GM21717 (cell line): ENCODE results near the gene SRGAP2C.
"Not testable (repeated sequence)": the region's sequence is repeated elsewhere in the genome, so short reads cannot be mapped to it uniquely, and the experiment has no call there.

Source experiments
- ATAC-seq: cut with Tn5 transposase; IDR thresholded peaks from one replicate; pipeline ENCODE4 v1.9.1; 2021; ENCODE audit warnings: mild to moderate bottlenecking, moderate library complexity; ENCODE audit not compliant: unreplicated experiment

The SRGAP2C gene

GRCh38 chr1:121226295-121226904 lies 41.6 kb downstream of the SRGAP2C start:
- not testable (repeated sequence) for ATAC-seq

GRCh38 chr1:121226925-121227324 lies 42.1 kb downstream of the SRGAP2C start:
- not testable (repeated sequence) for ATAC-seq

- not testable (repeated sequence) for ATAC-seq
Observed at GRCh38 chr1:121227544-121228330, 43.0 kb downstream of the SRGAP2C start.

- not testable (repeated sequence) for ATAC-seq
Observed at GRCh38 chr1:121230636-121231035, 45.9 kb downstream of the SRGAP2C start.

GRCh38 chr1:121232445-121233125 lies 47.8 kb downstream of the SRGAP2C start:
- ATAC-seq: peak; percentile 69

- not testable (repeated sequence) for ATAC-seq
Observed at GRCh38 chr1:121234090-121234759, 49.5 kb downstream of the SRGAP2C start.

- ATAC-seq: peak; percentile 90
Observed at GRCh38 chr1:121238384-121238783, 53.6 kb downstream of the SRGAP2C start.

GRCh38 chr1:121243913-121244312 lies 59.1 kb downstream of the SRGAP2C start:
- not testable (repeated sequence) for ATAC-seq

- ATAC-seq: not testable (repeated sequence)
Observed at GRCh38 chr1:121246399-121246798, 61.6 kb downstream of the SRGAP2C start.

GRCh38 chr1:121252656-121253055 lies 67.9 kb downstream of the SRGAP2C start:
- ATAC-seq: not testable (repeated sequence)

- ATAC-seq: not testable (repeated sequence)
Observed at GRCh38 chr1:121254618-121255017, 69.8 kb downstream of the SRGAP2C start.

GRCh38 chr1:121257632-121258031 lies 72.9 kb downstream of the SRGAP2C start:
- ATAC-seq: not testable (repeated sequence)

GRCh38 chr1:121258134-121258533 lies 73.4 kb downstream of the SRGAP2C start:
- ATAC-seq: not testable (repeated sequence)

GRCh38 chr1:121260205-121260604 lies 75.4 kb downstream of the SRGAP2C start:
- not testable (repeated sequence) for ATAC-seq

- not testable (repeated sequence) for ATAC-seq
Observed at GRCh38 chr1:121262163-121262562, 77.4 kb downstream of the SRGAP2C start.

GRCh38 chr1:121263789-121264244 lies 79.0 kb downstream of the SRGAP2C start:
- ATAC-seq: peak; percentile 53

GRCh38 chr1:121267072-121267471 lies 82.3 kb downstream of the SRGAP2C start:
- ATAC-seq: not testable (repeated sequence)

- not testable (repeated sequence) for ATAC-seq
Observed at GRCh38 chr1:121269309-121269708, 84.5 kb downstream of the SRGAP2C start.

- peak; percentile 49 for ATAC-seq
Observed at GRCh38 chr1:121269973-121270372, 85.2 kb downstream of the SRGAP2C start.

GRCh38 chr1:121271143-121271715 lies 86.5 kb downstream of the SRGAP2C start:
- ATAC-seq: not testable (repeated sequence)
